Lower leg skin (tissue), 3 donors: ENCODE results near the gene POGK.

Experiments used
- CTCF ChIP-seq, 3 donors: fragments of 450-650 bp; IDR thresholded peaks; one replicate each; pipeline ENCODE4 v1.5.1; 2016; ENCODE audit warnings: antibody characterized with exemption in 3 of 3, mild to moderate bottlenecking in 3 of 3, moderate library complexity in 2 of 3
- POLR2A ChIP-seq, 2 donors: fragments of 450-650 bp; IDR thresholded peaks; one replicate each; pipeline ENCODE4 v1.6.1; 2016 to 2017; ENCODE audit warnings: antibody characterized with exemption in 2 of 2, mild to moderate bottlenecking in 1 of 2, moderate library complexity in 1 of 2

- TF ChIP-seq CTCF (IDR thresholded peaks at IDR 0.05) (no peak), POLR2A (IDR thresholded peaks at IDR 0.05) (no peak)
These were observed 26.7 kb downstream of the POGK start for GRCh38 chr1:166865926-166866325.
